ENCODE measurements around the gene EPHB1.

Gene EPHB1

GRCh38 chr3:134934933-134935332 is 139.9 kb downstream of the EPHB1 start:
- TF ChIP-seq POLR2A (IDR thresholded peaks at IDR 0.05; ENCODE audit: low read depth, low read length) (no peak), SPI1 (IDR thresholded peaks at IDR 0.05; ENCODE audit: low read depth, low read length) (no peak)
- FAIRE-seq, result no peak
- DNase-seq (ENCODE audit: insufficient read length, low spot score), result no peak

DNA sequence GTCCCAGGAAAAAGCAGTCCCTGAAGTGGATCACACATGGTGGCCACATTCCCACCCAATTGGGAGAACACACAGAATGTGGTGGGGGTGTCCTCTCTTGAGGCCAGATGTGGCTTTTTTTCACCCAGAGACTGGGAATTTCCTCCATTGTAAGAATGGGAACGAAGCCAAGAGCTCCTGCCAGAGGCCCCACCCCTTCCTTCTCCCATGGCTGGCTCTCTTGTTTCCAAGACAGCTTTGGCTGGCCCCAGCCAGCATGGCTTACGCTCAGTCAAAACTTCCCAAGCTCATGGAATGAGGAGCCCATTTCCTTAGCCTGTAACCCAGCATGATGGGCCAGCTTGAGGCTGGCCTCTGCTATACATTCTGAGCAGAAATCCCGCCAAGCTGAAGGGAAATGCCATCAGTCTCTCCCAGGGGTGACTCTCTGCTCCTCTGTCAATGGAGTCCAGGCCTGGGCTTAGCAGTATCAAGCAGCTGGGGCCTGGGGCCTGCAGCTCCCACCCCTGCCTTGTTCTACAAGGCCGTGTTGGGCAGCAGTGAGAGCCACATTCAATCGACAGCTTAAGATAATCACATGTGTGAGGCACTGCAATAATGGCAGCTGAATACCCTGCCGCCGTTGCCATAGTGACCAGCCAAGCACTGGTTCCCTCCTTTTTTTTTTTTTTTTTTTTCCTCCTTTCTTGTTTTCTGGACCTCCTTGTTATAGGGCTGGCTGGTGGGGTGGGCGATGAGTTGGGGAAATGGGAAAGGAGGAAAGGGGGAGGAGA is 142.4 kb downstream of the EPHB1 start:
- DNase-seq (ENCODE audit: insufficient read length, low spot score) (no peak), FAIRE-seq (no peak)
- TF ChIP-seq POLR2AphosphoS5 (IDR thresholded peaks at IDR 0.05; ENCODE audit: low read depth, low read length), result no peak
- no peak for TF ChIP-seq SPI1 (IDR thresholded peaks at IDR 0.05; ENCODE audit: low read depth, low read length)
- no peak for TF ChIP-seq POU2F2 (IDR thresholded peaks at IDR 0.05; ENCODE audit: low read depth, low read length)
- no peak for TF ChIP-seq TAF1 (IDR thresholded peaks at IDR 0.05; ENCODE audit: low read depth, low read length)
- TF ChIP-seq POLR2A (IDR thresholded peaks at IDR 0.05; ENCODE audit: low read depth, low read length), result no peak
- TF ChIP-seq PAX5 (IDR thresholded peaks at IDR 0.05; ENCODE audit: insufficient read depth, low read length, severe bottlenecking), result no peak

- DNase-seq (ENCODE audit: insufficient read length, low spot score), result no peak
- no peak for TF ChIP-seq POLR2A (IDR thresholded peaks at IDR 0.05; ENCODE audit: low read depth, low read length)
- TF ChIP-seq POU2F2 (IDR thresholded peaks at IDR 0.05; ENCODE audit: low read depth, low read length), result no peak
- no peak for TF ChIP-seq SPI1 (IDR thresholded peaks at IDR 0.05; ENCODE audit: low read depth, low read length)
- TF ChIP-seq PAX5 (IDR thresholded peaks at IDR 0.05; ENCODE audit: insufficient read depth, low read length, severe bottlenecking), result no peak
- no peak for TF ChIP-seq TAF1 (IDR thresholded peaks at IDR 0.05; ENCODE audit: low read depth, low read length)
- TF ChIP-seq POLR2AphosphoS5 (IDR thresholded peaks at IDR 0.05; ENCODE audit: low read depth, low read length), result no peak
- no peak for FAIRE-seq
Observed at GRCh38 chr3:134938029-134938525, 143.0 kb downstream of the EPHB1 start.

DNA sequence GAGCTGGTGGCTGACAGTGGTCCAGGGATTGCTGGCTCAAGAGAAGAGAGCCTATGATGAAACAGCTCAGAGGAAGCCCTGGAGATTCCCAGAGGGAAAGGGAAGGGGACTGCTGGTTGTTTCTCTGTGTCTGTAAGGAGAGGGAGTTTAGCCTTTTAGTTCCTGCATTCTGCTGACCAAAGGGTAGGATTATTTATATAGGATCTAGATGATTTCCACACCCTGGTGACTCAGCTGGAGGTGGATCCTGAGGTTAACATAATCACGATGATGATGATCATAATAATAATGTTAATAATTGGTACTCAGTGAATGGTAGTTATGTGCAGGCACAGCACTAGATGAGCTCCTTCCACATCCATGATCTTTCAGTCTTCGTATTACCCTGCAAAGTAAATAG is 144.9 kb downstream of the EPHB1 start:
- no peak for TF ChIP-seq POLR2A (IDR thresholded peaks at IDR 0.05; ENCODE audit: low read depth, low read length)
- no peak for TF ChIP-seq TAF1 (IDR thresholded peaks at IDR 0.05; ENCODE audit: low read depth, low read length)
- no peak for TF ChIP-seq POLR2AphosphoS5 (IDR thresholded peaks at IDR 0.05; ENCODE audit: low read depth, low read length)
- no peak for TF ChIP-seq POU2F2 (IDR thresholded peaks at IDR 0.05; ENCODE audit: low read depth, low read length)
- no peak for TF ChIP-seq SPI1 (IDR thresholded peaks at IDR 0.05; ENCODE audit: low read depth, low read length)
- no peak for TF ChIP-seq PAX5 (IDR thresholded peaks at IDR 0.05; ENCODE audit: insufficient read depth, low read length, severe bottlenecking)
- no peak for FAIRE-seq
- no peak for DNase-seq (ENCODE audit: insufficient read length, low spot score)

GRCh38 chr3:134941820-134942219 is 146.8 kb downstream of the EPHB1 start:
- no peak for TF ChIP-seq POLR2AphosphoS5 (IDR thresholded peaks at IDR 0.05; ENCODE audit: low read depth, low read length)
- TF ChIP-seq POLR2A (IDR thresholded peaks at IDR 0.05; ENCODE audit: low read depth, low read length), result no peak
- TF ChIP-seq PAX5 (IDR thresholded peaks at IDR 0.05; ENCODE audit: insufficient read depth, low read length, severe bottlenecking), result no peak
- TF ChIP-seq POU2F2 (IDR thresholded peaks at IDR 0.05; ENCODE audit: low read depth, low read length), result no peak
- TF ChIP-seq SPI1 (IDR thresholded peaks at IDR 0.05; ENCODE audit: low read depth, low read length), result no peak
- no peak for TF ChIP-seq TAF1 (IDR thresholded peaks at IDR 0.05; ENCODE audit: low read depth, low read length)
- FAIRE-seq (no peak), DNase-seq (ENCODE audit: insufficient read length, low spot score) (no peak)

- TF ChIP-seq POU2F2 (IDR thresholded peaks at IDR 0.05; ENCODE audit: low read depth, low read length), result no peak
- no peak for TF ChIP-seq TAF1 (IDR thresholded peaks at IDR 0.05; ENCODE audit: low read depth, low read length)
- TF ChIP-seq PAX5 (IDR thresholded peaks at IDR 0.05; ENCODE audit: insufficient read depth, low read length, severe bottlenecking), result no peak
- no peak for TF ChIP-seq SPI1 (IDR thresholded peaks at IDR 0.05; ENCODE audit: low read depth, low read length)
- TF ChIP-seq POLR2A (IDR thresholded peaks at IDR 0.05; ENCODE audit: low read depth, low read length), result no peak
- TF ChIP-seq POLR2AphosphoS5 (IDR thresholded peaks at IDR 0.05; ENCODE audit: low read depth, low read length), result no peak
- DNase-seq (ENCODE audit: insufficient read length, low spot score) (no peak), FAIRE-seq (no peak)
Observed at GRCh38 chr3:134944429-134944828, 149.4 kb downstream of the EPHB1 start.

DNA sequence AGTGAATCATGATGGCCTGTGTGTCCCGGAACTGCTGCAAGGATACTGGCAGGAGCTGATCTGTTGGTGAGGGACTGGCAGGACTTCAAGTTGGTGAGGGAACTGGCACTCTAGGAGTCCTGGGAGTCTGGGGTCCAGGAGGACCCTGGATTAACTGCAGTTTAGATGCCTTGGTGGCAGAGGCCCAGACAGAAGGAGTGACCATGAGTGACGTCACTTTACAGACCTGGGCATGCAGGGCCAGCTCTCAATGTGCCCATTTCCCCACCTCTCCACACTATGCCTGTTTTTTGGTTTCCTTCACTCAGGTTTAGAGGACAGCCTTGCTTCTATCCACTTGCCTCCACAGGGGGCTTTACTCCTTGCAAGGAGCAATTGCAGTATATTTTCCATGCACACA is 154.1 kb downstream of the EPHB1 start:
- TF ChIP-seq SPI1 (IDR thresholded peaks at IDR 0.05; ENCODE audit: low read depth, low read length), result no peak
- TF ChIP-seq PAX5 (IDR thresholded peaks at IDR 0.05; ENCODE audit: insufficient read depth, low read length, severe bottlenecking), result no peak
- no peak for TF ChIP-seq TAF1 (IDR thresholded peaks at IDR 0.05; ENCODE audit: low read depth, low read length)
- no peak for TF ChIP-seq POU2F2 (IDR thresholded peaks at IDR 0.05; ENCODE audit: low read depth, low read length)
- no peak for TF ChIP-seq POLR2A (IDR thresholded peaks at IDR 0.05; ENCODE audit: low read depth, low read length)
- no peak for TF ChIP-seq POLR2AphosphoS5 (IDR thresholded peaks at IDR 0.05; ENCODE audit: low read depth, low read length)
- FAIRE-seq, result no peak
- DNase-seq (ENCODE audit: insufficient read length, low spot score), result no peak

DNA sequence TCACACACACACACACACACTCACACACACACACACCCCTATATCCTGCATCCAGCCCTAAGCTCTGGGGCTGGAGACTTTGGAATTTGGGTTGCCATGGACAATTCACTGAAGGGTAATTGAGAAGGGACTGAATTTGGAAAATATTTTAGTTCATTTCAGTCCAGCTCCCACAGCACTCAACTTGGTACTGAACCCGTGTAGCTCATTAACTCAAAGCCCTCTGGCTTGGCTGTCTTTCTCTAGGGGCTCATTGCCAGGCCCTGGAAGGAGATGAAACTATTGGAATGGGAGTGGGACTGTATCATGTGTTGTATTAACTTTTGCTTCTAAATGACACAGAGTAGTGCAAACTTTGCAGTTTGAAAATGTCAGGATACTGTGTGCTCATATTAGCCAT is 157.3 kb downstream of the EPHB1 start:
- FAIRE-seq (no peak), DNase-seq (ENCODE audit: insufficient read length, low spot score) (no peak)
- TF ChIP-seq SPI1 (IDR thresholded peaks at IDR 0.05; ENCODE audit: low read depth, low read length) (no peak), PAX5 (IDR thresholded peaks at IDR 0.05; ENCODE audit: insufficient read depth, low read length, severe bottlenecking) (no peak), POLR2A (IDR thresholded peaks at IDR 0.05; ENCODE audit: low read depth, low read length) (no peak), POU2F2 (IDR thresholded peaks at IDR 0.05; ENCODE audit: low read depth, low read length) (no peak), TAF1 (IDR thresholded peaks at IDR 0.05; ENCODE audit: low read depth, low read length) (no peak), POLR2AphosphoS5 (IDR thresholded peaks at IDR 0.05; ENCODE audit: low read depth, low read length) (no peak)

DNA sequence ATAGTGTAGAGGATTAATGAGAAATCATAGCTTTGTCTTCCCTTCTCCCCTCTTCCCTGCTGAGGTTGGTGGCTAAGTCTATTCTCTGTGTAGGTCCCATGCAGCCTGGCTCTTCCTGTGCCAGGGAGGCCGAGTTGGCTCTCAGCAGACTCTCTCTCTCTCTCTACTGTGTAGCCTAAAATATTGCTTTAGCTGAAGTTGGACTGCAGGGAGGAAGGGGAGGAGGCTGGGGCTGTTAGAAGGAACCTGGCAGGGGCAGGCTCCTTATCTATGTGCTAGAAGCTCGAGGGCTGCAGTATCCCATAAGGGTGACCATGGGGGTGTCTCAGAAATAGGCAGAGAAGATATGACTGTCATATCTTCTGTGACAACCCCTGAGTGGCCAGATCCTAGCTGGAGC is 160.8 kb downstream of the EPHB1 start:
- FAIRE-seq (no peak), DNase-seq (ENCODE audit: insufficient read length, low spot score) (no peak)
- TF ChIP-seq POU2F2 (IDR thresholded peaks at IDR 0.05; ENCODE audit: low read depth, low read length), result no peak
- no peak for TF ChIP-seq SPI1 (IDR thresholded peaks at IDR 0.05; ENCODE audit: low read depth, low read length)
- no peak for TF ChIP-seq TAF1 (IDR thresholded peaks at IDR 0.05; ENCODE audit: low read depth, low read length)
- TF ChIP-seq POLR2AphosphoS5 (IDR thresholded peaks at IDR 0.05; ENCODE audit: low read depth, low read length), result no peak
- no peak for TF ChIP-seq PAX5 (IDR thresholded peaks at IDR 0.05; ENCODE audit: insufficient read depth, low read length, severe bottlenecking)
- no peak for TF ChIP-seq POLR2A (IDR thresholded peaks at IDR 0.05; ENCODE audit: low read depth, low read length)

Data from GM12891 (cell line).